ENCODE measurements around the gene CXCL8.
A peak's percentile ranks its signal among the peaks of the same experiment; 100 is the strongest.
"Not testable (repeated sequence)": the region's sequence is repeated elsewhere in the genome, so short reads cannot be mapped to it uniquely, and the experiment has no call there.

Gene CXCL8

GRCh38 chr4:73740353-73740778 lies at the start of gene CXCL8:
Gene CXCL8, plus strand, starts transcription at chr4:73740569. Its CDS starts 90 bp downstream, at chr4:73740659.
- no peak for DNase-seq

GRCh38 chr4:73691201-73691600 lies 49.2 kb upstream of the CXCL8 start:
- DNase-seq: not testable (repeated sequence)

GRCh38 chr4:73691759-73692158 lies 48.6 kb upstream of the CXCL8 start:
- DNase-seq: no peak

- DNase-seq: no peak
These were observed 48.1 kb upstream of the CXCL8 start for GRCh38 chr4:73692254-73692653.

- DNase-seq: no peak
These were observed 47.7 kb upstream of the CXCL8 start for GRCh38 chr4:73692701-73693100.

GRCh38 chr4:73693811-73694210 lies 46.6 kb upstream of the CXCL8 start:
- DNase-seq: no peak

GRCh38 chr4:73698217-73698616 lies 42.2 kb upstream of the CXCL8 start:
- DNase-seq: no peak

- DNase-seq: no peak
These were observed 39.3 kb upstream of the CXCL8 start for GRCh38 chr4:73701116-73701515.

GRCh38 chr4:73702796-73703287 lies 37.5 kb upstream of the CXCL8 start:
- no peak for DNase-seq

- DNase-seq: no peak
These were observed 37.0 kb upstream of the CXCL8 start for GRCh38 chr4:73703320-73703719.

GRCh38 chr4:73704314-73705055 lies 35.9 kb upstream of the CXCL8 start:
- DNase-seq: peak; percentile 43

- DNase-seq: no peak
These were observed 35.3 kb upstream of the CXCL8 start for GRCh38 chr4:73705056-73705432.

- DNase-seq: no peak
These were observed 34.6 kb upstream of the CXCL8 start for GRCh38 chr4:73705721-73706120.

GRCh38 chr4:73706811-73707210 lies 33.6 kb upstream of the CXCL8 start:
- no peak for DNase-seq

- DNase-seq: no peak
These were observed 33.0 kb upstream of the CXCL8 start for GRCh38 chr4:73707269-73707875.

GRCh38 chr4:73707918-73708577 lies 32.3 kb upstream of the CXCL8 start:
- DNase-seq: no peak

- no peak for DNase-seq
These were observed 30.8 kb upstream of the CXCL8 start for GRCh38 chr4:73709451-73710033.

GRCh38 chr4:73710094-73710493 lies 30.3 kb upstream of the CXCL8 start:
- no peak for DNase-seq

- DNase-seq: no peak
These were observed 28.4 kb upstream of the CXCL8 start for GRCh38 chr4:73711989-73712388.

- no peak for DNase-seq
These were observed 26.7 kb upstream of the CXCL8 start for GRCh38 chr4:73713650-73714049.

GRCh38 chr4:73714647-73715046 lies 25.7 kb upstream of the CXCL8 start:
- DNase-seq: no peak

GRCh38 chr4:73715659-73716058 lies 24.7 kb upstream of the CXCL8 start:
- no peak for DNase-seq
